Endodermal cell (in vitro differentiated cells): ENCODE results near the gene TRMT61A. TPM values are rescaled to one million over a fixed set of nuclear protein-coding genes. Genes with fewer than 3 reads are reported as not detected.

Experiments
- DNase-seq: peaks from one replicate; pipeline ENCODE4 v3.0.0-alpha.2; 2017
- H3K27ac ChIP-seq: 2 replicates; pipeline ENCODE4 v1.5.1; 2013; ENCODE audit warnings: mild to moderate bottlenecking, low read depth, low read length, moderate library complexity
- H3K27me3 ChIP-seq: 2 replicates; pipeline ENCODE4 v1.6.1; 2013; ENCODE audit warnings: mild to moderate bottlenecking, low read length, moderate library complexity; ENCODE audit not compliant: insufficient read depth, control insufficient read depth, poor library complexity, severe bottlenecking
- H3K36me3 ChIP-seq: 2 replicates; pipeline ENCODE4 v1.7.0; 2013; ENCODE audit warnings: mild to moderate bottlenecking, low read length, moderate library complexity; ENCODE audit not compliant: control insufficient read depth, insufficient read depth
- H3K4me1 ChIP-seq: one replicate; pipeline ENCODE4 v1.7.0; 2013; ENCODE audit warnings: low read length; ENCODE audit not compliant: control insufficient read depth, insufficient read depth
- H3K4me3 ChIP-seq: 2 replicates; pipeline ENCODE4 v1.5.1; 2013; ENCODE audit warnings: mild to moderate bottlenecking, low read length, moderate library complexity
- H3K9ac ChIP-seq: 2 replicates; pipeline ENCODE4 v1.6.1; 2013; ENCODE audit warnings: mild to moderate bottlenecking, low read length, moderate library complexity; ENCODE audit not compliant: poor library complexity, severe bottlenecking; ENCODE audit errors: extremely low read depth
- H3K9me3 ChIP-seq: 2 replicates; pipeline ENCODE4 v1.6.1; 2013; ENCODE audit warnings: mild to moderate bottlenecking, low read length, moderate library complexity; ENCODE audit not compliant: control insufficient read depth
- H3K27ac Mint-ChIP-seq: 2 replicates; pipeline ENCODE4 v1.8.0; 2020; ENCODE audit warnings: mixed read lengths
- H3K27me3 Mint-ChIP-seq: 2 replicates; pipeline ENCODE4 v1.8.0; 2021; ENCODE audit warnings: mild to moderate bottlenecking, mixed read lengths; ENCODE audit not compliant: insufficient read depth
- H3K36me3 Mint-ChIP-seq: 2 replicates; pipeline ENCODE4 v1.8.0; 2020; ENCODE audit warnings: low read depth, mixed read lengths
- H3K4me1 Mint-ChIP-seq: 2 replicates; pipeline ENCODE4 v1.8.0; 2020; ENCODE audit warnings: mixed read lengths
- H3K4me3 Mint-ChIP-seq: 2 replicates; pipeline ENCODE4 v1.8.0; 2020; ENCODE audit warnings: mild to moderate bottlenecking, moderate library complexity, mixed read lengths
- H3K9me3 Mint-ChIP-seq: 2 replicates; pipeline ENCODE4 v1.8.0; 2020; ENCODE audit warnings: mild to moderate bottlenecking, mixed read lengths
- CTCF ChIP-seq: fragments of 200-600 bp; sonication (generic); conservative IDR thresholded peaks from 2 replicates; pipeline ENCODE4 v1.5.0; 2021; ENCODE audit warnings: antibody characterized with exemption, mild to moderate bottlenecking
- WGBS, 2 experiments: methylation state at CpG; one replicate each; pipeline versions ENCODE4 v1.1.5 to v1.1.7; 2013; ENCODE audit warnings: missing lambda C conversion rate in 2 of 2, mixed read lengths in 1 of 2; ENCODE audit not compliant: insufficient coverage in 1 of 2, insufficient read length in 1 of 2; 5-methylcytosine and 5-hydroxymethylcytosine counted together
- total RNA-seq, 2 donors: library from RNA; stranded (reverse); fragmentation: NEBNext Ultra II Directional in 1 of 2; extraction: Animal tissue kit (Norgen Biotek cat#: 25700) in 1 of 2; gene quantifications; 2 replicates in 1 of 2; 3 replicates in 1 of 2; pipeline ENCODE4 v1.2.1, GENCODE V29; 2021

Gene TRMT61A
- total RNA-seq, 2 donors from 2014 or later = 7.4 to 7.9 TPM

GRCh38 chr14:103526247-103526913 is 2.6 kb upstream of the TRMT61A start:
- Histone ChIP-seq H3K9me3 (no peaks in the 10 kb centered on the region), H3K4me1 (peaks cover 23% of the 10 kb centered on the region), H3K27me3 (peaks cover 11% of the 10 kb centered on the region), H3K4me3 (no peak overlapping the region), H3K9ac (no peak overlapping the region), H3K27ac (no peak overlapping the region), H3K36me3 (peaks cover 7% of the 10 kb centered on the region)
- Mint-ChIP-seq H3K27ac (no peak overlapping the region), H3K4me1 (peaks cover 39% of the 10 kb centered on the region), H3K27me3 (peaks cover 14% of the 10 kb centered on the region), H3K36me3 (no peaks in the 10 kb centered on the region), H3K4me3 (peak overlapping the region; percentile 13), H3K9me3 (no peaks in the 10 kb centered on the region)
- no peak for DNase-seq
- WGBS, 2 experiments = 86 to 89% methylated on average over 5 to 8 of the region's 8 CpGs
- TF ChIP-seq CTCF = no peak

DNA sequence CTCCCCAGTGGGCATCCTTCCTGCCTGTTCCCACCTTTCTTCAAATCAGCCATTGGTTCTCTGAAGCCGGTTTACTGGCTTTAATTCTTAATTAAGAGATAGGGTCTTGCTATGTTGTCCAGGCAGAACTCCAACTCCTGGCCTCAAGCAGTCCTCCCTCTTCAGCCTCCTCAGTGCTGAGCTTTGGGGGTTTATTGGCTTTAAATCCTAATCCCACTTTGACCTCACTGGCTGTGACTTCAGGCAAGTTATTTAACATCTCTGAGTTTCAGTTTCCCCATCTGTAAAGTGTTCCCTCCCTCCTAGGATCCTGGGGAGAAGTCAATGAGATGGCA is 2.1 kb upstream of the TRMT61A start:
- H3K4me3 Mint-ChIP-seq = no peak overlapping the region
- DNase-seq = no peak
- no peaks in the 10 kb centered on the region for H3K36me3 Mint-ChIP-seq
- Histone ChIP-seq H3K9me3 (no peaks in the 10 kb centered on the region), H3K27me3 (peaks cover 11% of the 10 kb centered on the region), H3K4me3 (no peak overlapping the region), H3K36me3 (peaks cover 7% of the 10 kb centered on the region), H3K27ac (no peak overlapping the region), H3K4me1 (peaks cover 23% of the 10 kb centered on the region), H3K9ac (no peak overlapping the region)
- H3K9me3 Mint-ChIP-seq = no peaks in the 10 kb centered on the region
- peaks cover 14% of the 10 kb centered on the region for H3K27me3 Mint-ChIP-seq
- no peak for TF ChIP-seq CTCF
- no peak overlapping the region for H3K27ac Mint-ChIP-seq
- H3K4me1 Mint-ChIP-seq = peaks cover 39% of the 10 kb centered on the region
- 83% methylated on average over 1 of the region's 1 CpG; no CpG with 5 or more reads in 1 of the 2 experiments for WGBS, 2 experiments

DNA sequence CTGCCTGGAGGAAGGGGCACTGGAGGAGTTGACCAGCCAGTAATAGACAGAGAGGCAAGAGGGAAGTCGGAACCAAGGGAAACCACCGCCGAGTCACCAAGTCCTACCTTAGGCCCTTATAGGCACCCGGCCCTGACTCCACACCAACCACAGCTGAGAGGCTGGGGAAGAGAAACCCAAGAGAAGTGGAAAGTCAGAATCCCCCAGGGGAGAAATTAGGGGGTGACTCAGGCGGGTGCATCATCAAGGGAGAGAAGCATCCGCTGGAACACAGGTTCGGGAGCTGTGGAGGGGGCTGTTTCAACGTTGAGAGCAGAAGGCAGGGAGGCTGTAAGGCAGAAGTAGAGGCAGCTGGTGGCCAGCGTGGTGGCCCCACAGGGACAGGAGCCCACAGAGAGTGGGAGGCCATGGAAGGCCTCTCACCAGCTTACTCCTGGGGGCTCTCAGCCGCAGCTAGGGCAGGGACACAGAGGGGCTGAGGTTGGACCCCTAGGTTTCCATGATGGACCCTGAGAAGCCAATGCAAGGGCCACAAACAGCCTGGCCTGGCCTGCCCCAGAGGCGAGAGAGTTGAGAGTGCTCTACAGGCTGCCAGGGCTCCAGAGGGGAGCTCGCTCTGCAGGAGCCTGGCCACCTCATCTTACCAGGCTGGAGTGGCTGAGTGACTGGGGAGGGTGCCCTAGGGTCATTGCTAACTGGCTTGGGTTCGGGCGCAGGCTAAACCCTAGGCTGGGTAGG is 1.4 kb upstream of the TRMT61A start:
- Histone ChIP-seq H3K27me3 (peaks cover 11% of the 10 kb centered on the region), H3K9me3 (no peaks in the 10 kb centered on the region), H3K27ac (no peak overlapping the region), H3K4me3 (peak overlapping the region; percentile 85), H3K4me1 (peaks cover 23% of the 10 kb centered on the region), H3K9ac (peak overlapping the region; percentile 85), H3K36me3 (peaks cover 7% of the 10 kb centered on the region)
- H3K4me3 Mint-ChIP-seq = peak overlapping the region; percentile 82
- peaks cover 39% of the 10 kb centered on the region for H3K4me1 Mint-ChIP-seq
- no peak for TF ChIP-seq CTCF
- WGBS, 2 experiments = 88 to 92% methylated on average over 7 to 14 of the region's 14 CpGs
- H3K27ac Mint-ChIP-seq = peak overlapping the region; percentile 66
- H3K27me3 Mint-ChIP-seq = peaks cover 14% of the 10 kb centered on the region
- H3K9me3 Mint-ChIP-seq = no peaks in the 10 kb centered on the region
- H3K36me3 Mint-ChIP-seq = no peaks in the 10 kb centered on the region
- DNase-seq = no peak
